ENCODE results near the gene PER2.

DNA sequence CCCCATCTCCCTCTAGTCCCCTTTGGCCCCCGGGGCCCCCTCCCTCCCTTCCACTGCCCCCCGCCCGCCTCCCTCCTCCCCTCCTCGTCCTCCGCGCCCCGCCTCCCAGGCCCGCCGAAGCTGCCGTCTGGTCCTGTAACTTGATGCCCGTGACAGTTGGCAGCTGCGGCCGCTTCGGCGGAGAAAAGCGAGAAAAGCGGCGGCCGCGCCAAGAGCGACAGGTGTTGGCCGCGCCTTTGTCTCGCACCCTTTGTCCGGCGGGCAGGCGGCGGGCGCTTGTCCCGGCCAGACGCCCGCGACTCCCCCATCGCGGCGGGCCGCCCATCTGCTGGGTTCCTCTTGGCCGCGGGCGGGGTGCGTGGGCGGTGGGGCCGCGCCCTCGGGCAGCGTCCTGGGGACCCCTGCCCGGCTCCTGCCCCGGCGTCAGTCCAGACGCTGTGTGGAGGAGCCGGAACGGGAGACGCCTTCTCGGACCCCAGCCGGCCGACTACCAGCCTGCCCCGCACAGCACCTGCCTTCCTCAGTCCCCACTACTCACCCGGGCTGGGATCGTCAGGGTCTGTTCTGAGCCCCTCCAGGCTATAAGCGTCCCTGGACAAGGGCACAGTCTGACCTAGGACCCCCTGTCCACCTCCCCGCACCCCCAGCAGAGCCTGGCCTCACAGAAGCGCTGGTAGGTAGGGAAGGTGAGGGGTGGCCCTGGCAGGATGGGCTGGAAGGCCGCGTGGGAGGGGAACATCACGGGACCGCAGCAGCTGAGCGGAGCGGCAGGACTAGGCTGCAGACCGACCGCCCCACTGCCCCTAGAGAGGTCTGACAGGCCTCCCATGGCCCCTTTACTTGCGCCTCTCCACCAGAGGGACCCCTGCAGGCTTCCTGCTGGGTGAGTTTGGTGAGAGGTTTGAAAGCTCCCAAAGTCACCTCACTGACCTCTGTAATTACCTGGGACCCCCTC lies 47.4 kb downstream of the PER2 start:
- TF ChIP-seq, protein P1, sequence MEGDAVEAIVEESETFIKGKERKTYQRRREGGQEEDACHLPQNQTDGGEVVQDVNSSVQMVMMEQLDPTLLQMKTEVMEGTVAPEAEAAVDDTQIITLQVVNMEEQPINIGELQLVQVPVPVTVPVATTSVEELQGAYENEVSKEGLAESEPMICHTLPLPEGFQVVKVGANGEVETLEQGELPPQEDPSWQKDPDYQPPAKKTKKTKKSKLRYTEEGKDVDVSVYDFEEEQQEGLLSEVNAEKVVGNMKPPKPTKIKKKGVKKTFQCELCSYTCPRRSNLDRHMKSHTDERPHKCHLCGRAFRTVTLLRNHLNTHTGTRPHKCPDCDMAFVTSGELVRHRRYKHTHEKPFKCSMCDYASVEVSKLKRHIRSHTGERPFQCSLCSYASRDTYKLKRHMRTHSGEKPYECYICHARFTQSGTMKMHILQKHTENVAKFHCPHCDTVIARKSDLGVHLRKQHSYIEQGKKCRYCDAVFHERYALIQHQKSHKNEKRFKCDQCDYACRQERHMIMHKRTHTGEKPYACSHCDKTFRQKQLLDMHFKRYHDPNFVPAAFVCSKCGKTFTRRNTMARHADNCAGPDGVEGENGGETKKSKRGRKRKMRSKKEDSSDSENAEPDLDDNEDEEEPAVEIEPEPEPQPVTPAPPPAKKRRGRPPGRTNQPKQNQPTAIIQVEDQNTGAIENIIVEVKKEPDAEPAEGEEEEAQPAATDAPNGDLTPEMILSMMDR (IDR thresholded peaks at IDR 0.05; ENCODE audit: low read depth, low read length, poor library complexity, severe bottlenecking), result no peak
- no peak for TF ChIP-seq EZH2phosphoT487 (IDR thresholded peaks at IDR 0.05; ENCODE audit: borderline replicate concordance, low read length)
